ENCODE data around the gene PAK4. TPM values are rescaled to one million over a fixed set of nuclear protein-coding genes. Genes with fewer than 3 reads are reported as not detected.

The PAK4 gene
- total and polyA plus RNA-seq, 10 of the 15 experiments (the other 5 are each of a cell fraction or from before 2014, with no cell fraction given) = 0.08 to 19.3 (median 5.9) TPM

- Histone ChIP-seq H2AFZ (ENCODE audit: control insufficient read depth, low read depth, low read length) (no peak overlapping the region), H3K79me2 (ENCODE audit: control insufficient read depth, insufficient read depth, low read length) (no peaks in the 10 kb centered on the region), H3K4me3 (no peak overlapping the region), H3K4me2 (ENCODE audit: control insufficient read depth, insufficient read depth) (no peak overlapping the region), H3K9ac (ENCODE audit: control insufficient read depth, insufficient read depth, low read length) (no peak overlapping the region), H3K36me3 (ENCODE audit: control insufficient read depth in 2 of 2, insufficient read depth in 2 of 2, low read length in 1 of 2) (no peaks in the 10 kb centered on the region; a peak in 1 of 4 replicates), H3K27ac (ENCODE audit: control insufficient read depth, insufficient read depth) (no peak overlapping the region), H4K20me1 (ENCODE audit: control insufficient read depth, insufficient read depth) (no peaks in the 10 kb centered on the region), H3K27me3 (replicated peaks in 1 of 2; ENCODE audit: control insufficient read depth in 2 of 2, insufficient read depth in 2 of 2, low read length in 1 of 2) (no peaks in the 10 kb centered on the region), H3K9me3 (replicated peaks; ENCODE audit: control insufficient read depth, insufficient read depth, low read length) (no peaks in the 10 kb centered on the region), H3K4me1 (ENCODE audit: control insufficient read depth, insufficient read depth, low read length) (no peaks in the 10 kb centered on the region)
- no peak for ATAC-seq
- FAIRE-seq = no peak
- WGBS (ENCODE audit: insufficient coverage, insufficient replicate concordance, low lambda C conversion rate, missing lambda C conversion rate) = 70% methylated on average over 20 of the region's 24 CpGs
- ChIA-PET SMC1A (ENCODE audit: uncharacterized antibody, unreplicated experiment) (no interaction called here), POLR2A (no interaction called here), RAD21 (ENCODE audit: unreplicated experiment) (no interaction called here), CTCF (no interaction called here)
- no peak for DNase-seq (ENCODE audit: low read depth, low spot score)
- in situ Hi-C loops (cut with MboI) = no loop called here
- peak; percentile 66 for TF ChIP-seq BCL3 (IDR thresholded peaks at IDR 0.05; ENCODE audit: borderline replicate concordance, insufficient read depth, low read depth, low read length, poor library complexity, severe bottlenecking)
- TF ChIP-seq NFYA (IDR thresholded peaks at IDR 0.05; ENCODE audit: borderline replicate concordance, low read depth, low read length) = no peak
- TF ChIP-seq PML (IDR thresholded peaks at IDR 0.05; ENCODE audit: low read length) = no peak
- BruUV-seq (replicated peaks) = no TSS peak
- intact Hi-C loops (cut with micrococcal nuclease; ENCODE audit: unreplicated experiment) = no loop called here
Observed at GRCh38 chr19:39156326-39157230, 31.0 kb downstream of the PAK4 start.
